ENCODE results near the gene S100A7.

S100A7 gene

GRCh38 chr1:153460551-153460950 lies at the start of gene S100A7:
S100A7 (minus strand) TSS chr1:153460651; CDS start chr1:153459013, 1,638 bp downstream.
- no peak for DNase-seq

- DNase-seq: no peak
Observed at GRCh38 chr1:153509729-153510354, 49.4 kb upstream of the S100A7 start.

- no peak for DNase-seq
Observed at GRCh38 chr1:153509036-153509435, 48.6 kb upstream of the S100A7 start.

GRCh38 chr1:153507926-153508583 lies 47.6 kb upstream of the S100A7 start:
- no peak for DNase-seq

- peak; percentile 89 for DNase-seq
Observed at GRCh38 chr1:153506831-153507413, 46.5 kb upstream of the S100A7 start.

GRCh38 chr1:153506386-153506785 lies 45.9 kb upstream of the S100A7 start:
- DNase-seq: no peak

- no peak for DNase-seq
Observed at GRCh38 chr1:153505576-153505975, 45.1 kb upstream of the S100A7 start.

- no peak for DNase-seq
Observed at GRCh38 chr1:153503766-153504165, 43.3 kb upstream of the S100A7 start.

- peak; percentile 16 for DNase-seq
Observed at GRCh38 chr1:153498746-153499145, 38.3 kb upstream of the S100A7 start.

GRCh38 chr1:153495536-153495935 lies 35.1 kb upstream of the S100A7 start:
- no peak for DNase-seq

- DNase-seq: peak; percentile 92
Observed at GRCh38 chr1:153494976-153495535, 34.6 kb upstream of the S100A7 start.

- no peak for DNase-seq
Observed at GRCh38 chr1:153493343-153493960, 33.0 kb upstream of the S100A7 start.

GRCh38 chr1:153490272-153491051 lies 30.0 kb upstream of the S100A7 start:
- DNase-seq: peak; percentile 71

- peak; percentile 35 for DNase-seq
Observed at GRCh38 chr1:153488731-153489130, 28.3 kb upstream of the S100A7 start.

GRCh38 chr1:153487707-153488106 lies 27.3 kb upstream of the S100A7 start:
- DNase-seq: no peak

GRCh38 chr1:153485863-153486262 lies 25.4 kb upstream of the S100A7 start:
- DNase-seq: no peak

GRCh38 chr1:153483776-153484175 lies 23.3 kb upstream of the S100A7 start:
- DNase-seq: no peak

- no peak for DNase-seq
Observed at GRCh38 chr1:153481124-153481523, 20.7 kb upstream of the S100A7 start.

GRCh38 chr1:153478692-153479618 lies 18.5 kb upstream of the S100A7 start:
- DNase-seq: no peak

- DNase-seq: peak; percentile 64
Observed at GRCh38 chr1:153478047-153478691, 17.7 kb upstream of the S100A7 start.

GRCh38 chr1:153476491-153477093 lies 16.1 kb upstream of the S100A7 start:
- DNase-seq: no peak

Data from islet precursor cell (in vitro differentiated cells).